ENCODE results near the gene SYNDIG1.
"Not testable (repeated sequence)": the region's sequence is repeated elsewhere in the genome, so short reads cannot be mapped to it uniquely, and the experiment has no call there.

Gene SYNDIG1

DNA sequence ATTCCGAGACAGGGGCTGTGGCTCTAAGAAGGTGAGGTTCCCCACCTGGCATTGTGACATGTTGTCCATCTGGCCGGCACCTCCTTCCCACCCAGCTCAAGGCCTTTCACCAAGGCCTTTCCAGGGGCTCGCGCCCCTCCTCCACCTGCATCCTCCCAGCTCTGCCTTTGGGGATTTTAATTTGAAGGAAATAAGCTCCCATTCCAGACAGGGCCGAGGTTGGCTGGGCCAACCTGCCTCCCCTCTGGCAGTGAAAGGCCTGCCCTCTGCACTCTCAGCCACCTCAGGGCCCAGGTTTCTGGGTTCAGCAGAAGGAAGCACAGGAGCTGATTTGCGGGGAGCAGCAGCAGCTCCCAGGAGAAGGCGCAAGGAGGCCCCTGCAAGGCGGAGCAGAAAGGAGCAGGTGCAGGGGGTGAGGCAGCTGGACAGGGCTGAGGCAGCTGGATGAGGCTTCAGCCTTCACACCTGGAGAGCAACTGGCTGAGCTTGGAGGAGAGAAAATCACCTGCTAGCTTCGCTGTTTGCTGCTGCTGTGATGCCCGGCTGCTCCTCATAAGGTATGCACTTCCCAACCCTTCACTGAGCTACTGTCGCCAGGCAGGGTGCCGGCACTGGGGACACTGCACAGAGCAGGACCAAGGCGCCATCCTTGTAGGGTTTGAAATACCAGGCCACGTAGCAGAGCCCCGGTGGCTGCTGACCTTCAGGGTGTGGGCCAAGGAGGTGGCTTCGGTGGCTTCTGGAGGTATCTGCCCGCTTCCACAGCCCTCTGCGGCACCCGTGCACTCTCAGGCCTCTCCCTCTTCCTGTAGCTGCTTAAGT is 147.0 kb downstream of the SYNDIG1 start:
- FAIRE-seq = no peak

GRCh38 chr20:24617080-24617432 is 147.6 kb downstream of the SYNDIG1 start:
- FAIRE-seq = no peak

- no peak for FAIRE-seq
These were observed 148.5 kb downstream of the SYNDIG1 start for GRCh38 chr20:24617757-24618450.

DNA sequence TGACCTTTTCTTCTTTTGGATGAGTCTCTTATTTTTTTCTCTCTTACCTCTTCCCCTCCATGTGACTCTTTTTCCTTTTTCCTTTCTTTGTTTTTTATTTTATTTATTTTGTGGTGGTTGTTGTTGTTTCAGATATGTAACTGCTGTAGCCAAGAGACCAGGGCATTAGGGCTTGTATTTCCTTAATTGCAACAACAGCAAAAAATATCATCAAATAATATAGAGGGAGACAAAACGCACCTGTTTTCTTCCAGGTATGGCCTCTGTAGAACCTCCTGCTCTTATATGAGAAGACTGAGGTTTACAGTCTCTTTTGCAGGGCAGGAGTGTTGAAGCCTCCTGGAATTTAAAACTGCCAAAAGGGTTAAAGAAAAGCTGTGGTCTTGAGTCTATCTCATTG is 149.3 kb downstream of the SYNDIG1 start:
- FAIRE-seq = no peak

DNA sequence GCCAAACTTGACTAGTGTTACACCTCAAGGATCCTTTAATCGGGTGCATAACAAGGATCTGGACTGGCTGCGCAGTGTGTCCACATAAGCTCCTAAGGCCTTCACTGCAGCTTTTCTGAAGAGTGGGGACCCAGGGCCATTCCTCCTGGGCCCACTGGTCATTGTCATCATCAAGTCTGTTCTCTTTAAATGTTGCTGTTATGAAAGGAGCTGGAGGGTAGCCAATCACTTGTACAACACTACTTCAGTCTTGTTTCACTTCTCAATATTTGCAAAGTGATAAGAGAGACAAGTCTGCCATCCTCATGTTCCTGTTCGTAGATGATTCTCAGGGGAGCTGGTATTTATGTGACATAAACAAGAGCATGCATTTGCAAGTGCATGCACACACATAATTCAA is 149.8 kb downstream of the SYNDIG1 start:
- no peak for FAIRE-seq

DNA sequence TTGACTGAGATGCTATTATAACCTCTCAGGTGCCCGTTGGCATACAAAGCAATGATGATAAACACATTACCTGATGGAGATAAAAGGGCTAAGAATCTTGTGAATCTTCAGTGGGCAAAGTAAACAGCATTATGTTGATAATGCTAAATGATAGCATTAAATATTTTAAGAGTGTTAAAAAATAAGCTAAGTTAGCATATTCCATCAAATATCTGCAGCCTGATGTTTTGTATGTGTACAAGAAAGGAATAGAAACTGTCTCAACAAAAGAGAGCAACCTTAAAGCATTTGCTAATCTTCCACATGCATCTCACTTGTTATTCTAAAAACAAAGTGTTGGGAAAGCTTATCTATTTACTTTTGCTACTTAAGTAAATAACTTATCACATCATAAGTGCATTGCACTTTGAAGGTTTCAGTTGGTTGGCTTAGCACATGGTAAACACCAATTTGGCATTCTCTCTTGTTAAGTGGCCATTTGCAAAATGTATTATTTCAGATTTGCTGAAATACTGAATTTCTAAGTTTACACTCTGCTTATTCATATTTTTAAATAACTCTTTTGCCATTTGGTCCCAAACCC is 151.6 kb downstream of the SYNDIG1 start:
- FAIRE-seq = no peak

- FAIRE-seq = no peak
These were observed 153.4 kb downstream of the SYNDIG1 start for GRCh38 chr20:24622856-24623255.

DNA sequence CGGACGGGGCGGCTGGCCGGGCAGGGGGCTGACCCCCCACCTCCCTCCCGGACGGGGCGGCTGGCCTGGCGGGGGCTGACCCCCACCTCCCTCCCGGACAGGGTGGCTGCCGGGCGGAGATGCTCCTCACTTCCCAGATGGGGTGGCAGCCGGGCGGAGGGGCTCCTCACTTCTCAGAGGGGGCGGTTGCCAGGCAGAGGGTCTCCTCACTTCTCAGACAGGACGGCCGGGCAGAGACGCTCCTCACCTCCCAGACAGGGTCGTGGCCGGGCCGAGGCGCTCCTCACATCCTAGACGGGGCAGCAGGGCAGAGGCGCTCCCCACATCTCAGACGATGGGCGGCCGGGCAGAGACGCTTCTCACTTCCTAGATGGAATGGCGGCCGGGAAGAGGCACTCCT is 156.7 kb downstream of the SYNDIG1 start:
- FAIRE-seq = not testable (repeated sequence)

DNA sequence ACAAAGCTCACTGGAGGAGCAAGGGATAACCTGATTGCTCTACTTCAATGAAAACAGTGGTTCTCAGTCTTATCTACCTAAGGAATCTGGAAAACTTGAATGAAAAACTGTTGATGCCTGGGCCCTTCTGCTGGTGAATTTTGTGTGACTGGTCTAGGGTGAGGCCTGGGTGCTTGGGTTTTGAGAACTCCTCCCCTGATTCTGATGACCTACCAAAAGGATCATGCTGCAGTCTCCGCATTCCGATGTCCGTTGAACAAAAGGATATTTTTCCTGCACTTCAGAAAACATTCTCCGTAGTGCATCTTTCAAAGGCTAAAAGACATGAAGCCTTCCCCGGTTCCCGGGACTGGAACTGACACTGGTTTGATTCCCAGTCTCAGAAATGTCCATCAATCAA is 157.9 kb downstream of the SYNDIG1 start:
- FAIRE-seq = no peak

GRCh38 chr20:24627926-24628325 is 158.5 kb downstream of the SYNDIG1 start:
- FAIRE-seq = no peak

GRCh38 chr20:24628985-24629384 is 159.6 kb downstream of the SYNDIG1 start:
- FAIRE-seq = no peak

DNA sequence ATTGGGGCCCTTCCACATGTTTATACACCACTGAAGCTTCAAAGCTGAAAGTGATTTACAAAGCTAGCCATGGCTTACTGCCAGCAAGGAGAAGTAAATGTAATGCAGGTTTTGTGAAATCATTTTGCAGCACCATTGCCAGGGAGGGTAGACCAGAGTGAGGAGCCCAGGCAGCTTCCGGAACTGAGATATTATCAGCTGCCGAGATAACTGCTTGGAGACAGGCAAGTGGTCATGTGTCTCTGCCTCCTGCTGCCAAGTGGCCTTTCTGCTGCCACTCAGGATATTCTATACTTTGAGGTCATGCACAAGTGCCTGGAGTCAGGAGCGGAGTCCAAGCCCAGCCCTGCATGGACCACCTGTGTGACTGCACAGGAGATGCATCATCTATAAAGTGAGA is 160.2 kb downstream of the SYNDIG1 start:
- no peak for FAIRE-seq

GRCh38 chr20:24630486-24631172 is 161.2 kb downstream of the SYNDIG1 start:
- no peak for FAIRE-seq

GRCh38 chr20:24631173-24631505 is 161.7 kb downstream of the SYNDIG1 start:
- no peak for FAIRE-seq

DNA sequence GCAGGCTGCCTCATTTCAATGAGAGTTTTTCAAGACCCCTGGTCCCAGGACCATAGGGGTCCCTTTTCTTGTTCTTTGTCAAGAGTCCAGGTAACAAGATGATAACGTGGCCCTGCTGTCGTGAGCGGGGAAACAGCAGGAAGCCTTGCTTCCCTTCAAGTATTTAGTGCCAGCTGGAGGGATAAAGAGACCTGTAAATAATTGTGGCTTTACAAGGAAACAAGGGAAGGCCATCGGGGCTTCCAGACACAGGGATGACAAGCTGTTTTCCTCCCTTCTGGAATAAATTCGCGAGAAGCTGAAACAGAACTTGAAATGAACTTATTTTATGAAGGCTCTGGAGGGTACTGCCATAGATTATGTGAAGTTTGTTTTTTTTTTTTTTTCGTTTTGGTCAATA is 163.2 kb downstream of the SYNDIG1 start:
- no peak for FAIRE-seq

GRCh38 chr20:24633026-24633425 is 163.6 kb downstream of the SYNDIG1 start:
- no peak for FAIRE-seq

- FAIRE-seq = no peak
These were observed 164.1 kb downstream of the SYNDIG1 start for GRCh38 chr20:24633521-24633920.

DNA sequence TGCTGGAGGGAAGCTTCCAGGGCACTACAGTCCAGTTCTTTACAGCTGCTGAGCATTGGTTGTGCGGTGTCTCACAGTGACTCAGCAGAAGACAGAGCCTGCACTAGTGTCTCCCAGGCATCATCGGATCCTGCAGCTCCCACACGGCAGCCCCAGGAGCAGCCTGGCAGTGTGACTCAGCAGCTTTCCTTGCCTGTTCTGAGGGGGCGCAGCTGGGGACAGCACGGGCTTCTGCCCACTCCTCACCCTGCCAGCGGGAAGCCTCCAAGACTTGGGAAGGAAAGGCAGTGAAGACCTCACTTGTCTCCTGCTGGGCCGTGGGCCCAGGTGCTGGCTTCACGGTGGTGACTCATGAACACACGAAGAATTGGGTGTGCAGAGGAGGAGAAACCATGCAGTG is 165.4 kb downstream of the SYNDIG1 start:
- FAIRE-seq = no peak

DNA sequence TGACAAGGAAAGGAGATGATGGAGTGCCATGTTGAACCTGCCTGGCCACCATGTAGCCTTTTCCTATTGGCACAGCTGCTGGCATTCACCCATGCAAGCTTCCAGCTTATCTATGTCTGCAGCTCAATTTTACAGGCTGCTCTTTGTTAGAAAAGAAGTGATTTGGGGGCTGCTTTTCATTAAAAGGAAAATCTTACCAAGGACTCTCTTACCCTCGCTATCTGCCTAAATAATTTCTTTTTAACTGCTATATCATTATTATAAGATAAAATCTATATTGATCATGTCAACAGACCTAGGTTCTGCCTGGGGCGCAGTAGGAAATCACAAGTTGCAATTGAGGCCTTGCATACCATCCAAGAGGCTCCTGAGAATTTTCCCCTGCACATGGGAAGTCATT is 167.2 kb downstream of the SYNDIG1 start:
- FAIRE-seq = no peak

DNA sequence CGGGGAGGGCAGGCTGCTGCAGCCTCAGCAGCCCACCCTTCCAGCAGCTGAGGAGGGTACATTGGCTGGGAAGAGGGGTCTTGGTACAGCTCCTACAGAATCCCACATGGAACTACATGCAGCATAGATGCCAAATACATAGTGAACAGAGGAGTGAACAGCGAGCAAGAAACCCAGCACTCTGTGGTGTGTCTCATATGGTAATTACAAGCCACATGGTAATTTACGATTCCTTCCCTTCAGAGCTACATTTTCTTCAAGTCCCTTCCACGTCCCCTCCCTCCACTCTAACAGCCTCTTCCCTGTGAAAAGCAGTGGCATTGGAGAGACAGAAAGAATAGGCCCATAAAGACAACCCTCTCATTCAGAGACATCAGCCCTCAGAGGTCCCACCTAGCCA is 167.7 kb downstream of the SYNDIG1 start:
- no peak for FAIRE-seq

DNA sequence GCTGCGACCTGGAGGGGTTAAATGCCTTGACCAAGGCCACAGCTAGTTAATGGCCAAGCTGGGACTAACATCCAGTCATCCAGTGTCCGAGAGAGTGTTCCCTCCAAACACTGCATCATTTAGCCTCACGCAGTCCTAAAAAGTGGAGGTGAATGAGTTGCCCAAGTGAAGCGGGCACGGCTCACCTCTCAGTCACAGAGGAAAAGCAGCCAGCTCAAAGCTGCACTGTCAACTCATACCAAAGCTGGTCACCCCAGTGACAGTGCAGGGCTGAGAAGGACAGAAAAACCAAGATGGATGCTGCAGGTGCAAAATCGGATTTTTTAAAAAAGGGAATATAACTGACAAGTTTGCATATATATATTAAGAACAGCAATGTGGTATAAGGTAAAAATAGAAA is 168.5 kb downstream of the SYNDIG1 start:
- no peak for FAIRE-seq

DNA sequence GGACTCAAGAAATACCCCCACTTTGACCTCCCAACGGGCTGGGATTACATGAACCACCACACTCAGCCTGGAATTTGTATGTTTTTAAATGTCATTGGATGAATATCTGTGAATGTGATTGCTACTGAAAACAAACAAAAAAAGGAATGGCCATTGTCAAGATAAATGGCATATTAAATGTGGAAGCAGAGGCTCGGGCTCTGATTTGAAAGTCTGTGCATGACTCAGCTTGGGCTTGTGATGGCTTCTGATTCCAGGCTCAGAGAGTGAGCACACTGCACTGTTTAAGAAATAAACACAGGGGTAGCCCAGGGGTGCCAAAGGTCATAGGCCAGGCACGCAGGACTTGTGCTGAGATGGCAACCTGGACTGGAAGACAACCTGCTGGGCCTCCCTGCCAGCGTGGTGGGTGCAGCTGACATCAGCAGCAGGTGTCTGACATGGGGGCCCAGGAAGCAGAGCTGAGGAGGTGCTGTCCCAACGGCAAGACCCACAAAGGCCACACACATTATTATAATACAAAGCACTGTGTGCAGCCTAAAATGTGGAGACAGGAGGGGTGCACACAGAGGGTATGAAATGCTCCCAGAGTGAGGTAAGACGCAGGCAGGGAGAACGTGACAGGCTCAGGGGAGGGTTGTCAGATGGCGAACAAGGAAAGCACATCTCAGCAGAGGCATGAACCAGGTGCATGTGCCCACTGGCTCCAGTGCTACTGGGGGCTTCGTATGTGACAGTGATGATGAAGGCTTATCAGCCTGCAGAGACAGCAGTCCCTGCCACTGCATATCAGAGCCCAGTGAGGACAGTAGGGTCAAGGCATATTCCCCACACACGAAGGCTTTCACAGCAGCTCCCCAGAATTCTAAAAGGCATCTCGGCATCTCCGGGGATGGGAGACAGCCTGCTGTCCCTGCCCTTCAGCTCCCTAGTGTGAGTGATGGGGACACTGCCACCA is 169.4 kb downstream of the SYNDIG1 start:
- FAIRE-seq = no peak

- no peak for FAIRE-seq
These were observed 170.8 kb downstream of the SYNDIG1 start for GRCh38 chr20:24640276-24640675.

Data from A204.1 (cell line).